Measurements from ENCODE around the gene AP3B1.

Gene AP3B1

DNA sequence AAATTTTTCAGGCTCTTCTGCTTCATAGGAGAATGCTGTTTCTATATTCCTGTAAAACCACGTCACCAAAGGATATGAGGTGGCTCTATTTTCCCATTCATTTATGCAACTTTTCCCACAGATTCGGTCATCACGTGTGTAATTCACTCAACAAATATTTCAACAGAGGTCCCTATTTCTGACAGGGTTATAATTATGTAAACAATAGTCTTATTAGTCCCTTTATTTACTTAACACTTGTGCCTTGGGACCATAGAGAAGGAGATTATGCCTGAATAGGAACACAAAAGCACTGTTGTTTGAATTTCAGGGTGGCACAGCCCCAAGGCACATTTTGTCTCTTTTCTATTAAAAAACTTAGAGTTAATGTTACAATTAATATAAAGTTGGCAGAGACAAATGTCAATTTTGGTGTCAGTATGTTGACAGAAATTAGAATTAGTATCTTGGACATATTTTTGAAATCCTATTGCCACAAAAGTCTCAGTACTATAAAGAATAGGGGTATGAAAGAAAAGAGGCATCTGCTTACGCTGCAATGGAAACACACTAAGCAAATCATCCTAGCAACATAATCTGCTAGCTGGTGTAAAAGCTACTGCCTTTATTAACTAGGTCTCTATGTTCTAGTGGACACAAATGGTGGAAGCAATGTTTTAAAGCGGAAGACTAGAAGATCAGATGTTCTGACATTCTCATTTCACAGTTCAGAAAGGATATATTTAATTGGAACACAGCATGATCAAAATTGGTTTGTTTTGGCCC is 289.3 kb downstream of the AP3B1 start:
- DNase-seq (ENCODE audit: low read depth, low spot score) = peak; percentile 45

DNA sequence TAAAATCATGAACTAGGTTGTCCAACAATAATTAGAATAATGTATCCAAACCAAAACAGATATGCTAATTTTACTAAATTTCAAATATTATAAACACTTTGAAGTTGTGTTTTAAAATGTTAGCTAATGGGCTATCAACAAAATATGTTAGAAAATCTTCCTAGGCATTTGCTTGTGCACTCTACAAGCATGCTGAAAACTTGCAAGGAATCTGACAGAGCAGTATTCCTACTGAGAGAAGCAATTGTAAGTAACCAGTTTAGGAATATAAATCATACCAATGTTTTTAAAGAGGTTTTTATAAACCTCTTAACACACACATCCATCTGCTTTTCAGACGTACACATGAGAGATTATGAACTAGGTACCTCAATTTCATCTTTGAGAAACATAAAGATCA is 289.9 kb downstream of the AP3B1 start:
- DNase-seq (ENCODE audit: low read depth, low spot score) = no peak

DNA sequence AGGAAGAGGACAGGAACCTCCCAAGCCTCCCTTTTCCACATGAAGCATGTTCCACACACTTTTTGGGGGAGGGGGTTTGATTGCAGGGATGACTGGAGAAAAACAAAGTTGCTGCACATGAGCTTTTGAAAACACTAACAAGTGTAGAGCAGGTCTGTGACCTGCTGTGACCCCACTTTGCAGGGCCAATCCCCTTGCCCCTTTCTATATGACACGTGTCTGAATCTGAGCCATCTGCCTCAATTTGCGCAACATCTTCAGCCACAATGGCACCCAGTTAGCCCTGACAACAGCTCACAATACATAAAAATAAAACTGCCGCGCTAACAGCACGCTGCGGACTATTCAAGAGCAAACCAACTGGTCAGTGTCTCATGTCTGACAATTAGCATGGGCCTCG is 290.6 kb downstream of the AP3B1 start:
- DNase-seq (ENCODE audit: low read depth, low spot score) = no peak

DNA sequence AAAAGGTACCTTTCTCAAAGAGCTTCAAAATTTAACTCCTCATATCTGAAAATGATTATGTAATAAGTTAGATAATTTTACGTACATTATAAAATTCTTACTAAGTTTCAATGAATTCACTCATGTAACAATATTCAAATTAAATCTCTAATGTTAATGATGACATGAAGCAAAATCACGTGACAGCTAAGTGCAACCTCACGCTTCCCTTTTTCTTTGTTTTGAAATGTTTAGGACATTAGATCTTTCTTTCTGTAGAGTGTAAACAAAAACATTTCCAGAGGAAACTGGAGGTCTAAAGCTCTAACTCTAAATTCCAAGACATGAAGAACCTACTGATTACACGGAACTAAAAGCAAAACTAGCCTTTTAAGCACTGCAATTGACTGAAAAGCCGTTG is 291.0 kb downstream of the AP3B1 start:
- DNase-seq (ENCODE audit: low read depth, low spot score) = no peak

DNA sequence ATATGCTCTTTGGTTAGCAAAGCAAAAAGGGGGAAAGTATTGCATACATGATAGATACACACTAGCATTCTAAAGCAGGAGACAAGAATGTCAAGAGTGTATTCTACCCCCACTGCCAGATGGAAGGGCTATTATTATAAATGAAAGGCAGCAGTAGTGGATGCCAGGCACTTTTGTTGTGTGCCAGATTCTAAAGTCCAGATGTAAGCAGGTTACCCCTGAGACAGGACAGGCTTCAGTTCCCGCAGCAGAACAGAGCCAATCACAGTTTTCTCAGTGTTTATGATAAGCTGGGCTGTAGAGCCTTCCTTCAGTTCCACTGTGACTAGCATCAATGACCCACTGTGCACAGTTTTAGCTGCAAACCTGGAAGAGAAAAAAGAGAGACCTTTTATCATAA is 291.8 kb downstream of the AP3B1 start:
- DNase-seq (ENCODE audit: low read depth, low spot score) = no peak

DNA sequence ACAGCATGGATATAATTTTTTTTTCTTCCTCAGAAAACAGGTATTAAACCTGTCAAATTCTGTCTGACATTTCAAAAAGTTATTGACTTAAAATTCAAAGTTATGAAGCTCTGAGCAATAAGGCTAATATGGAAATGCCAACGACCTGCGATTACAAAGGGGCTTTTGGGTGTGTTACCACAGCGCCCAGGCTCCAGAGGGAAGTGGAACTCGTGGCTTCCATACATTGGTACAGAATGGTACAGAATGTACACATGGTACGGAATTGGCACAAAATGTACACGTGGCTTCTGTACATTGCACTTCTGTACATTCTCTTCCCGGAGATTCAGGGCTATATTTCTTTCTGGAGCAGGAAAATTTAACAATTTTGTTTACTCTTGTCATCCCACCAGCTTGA is 293.3 kb downstream of the AP3B1 start:
- no peak for DNase-seq (ENCODE audit: low read depth, low spot score)

DNA sequence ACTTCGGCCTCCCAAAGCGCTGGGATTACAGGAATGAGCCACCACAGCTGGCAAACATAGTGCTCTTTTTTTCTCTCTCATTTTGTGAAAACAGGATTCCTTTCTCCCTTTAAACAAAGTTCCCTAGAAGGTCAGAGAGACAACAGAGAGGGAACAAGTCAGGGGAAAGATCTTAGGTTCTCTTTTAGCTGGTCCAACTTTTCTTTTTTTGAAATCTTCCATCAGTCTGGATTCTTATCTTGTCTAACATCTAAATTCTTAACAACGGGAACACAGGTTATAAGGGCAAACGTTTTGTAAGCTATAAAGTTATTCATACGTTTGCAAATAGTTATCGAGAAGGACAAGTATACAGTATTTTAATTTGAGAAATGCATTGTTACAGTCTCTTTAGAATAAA is 294.3 kb downstream of the AP3B1 start:
- no peak for DNase-seq (ENCODE audit: low read depth, low spot score)

DNA sequence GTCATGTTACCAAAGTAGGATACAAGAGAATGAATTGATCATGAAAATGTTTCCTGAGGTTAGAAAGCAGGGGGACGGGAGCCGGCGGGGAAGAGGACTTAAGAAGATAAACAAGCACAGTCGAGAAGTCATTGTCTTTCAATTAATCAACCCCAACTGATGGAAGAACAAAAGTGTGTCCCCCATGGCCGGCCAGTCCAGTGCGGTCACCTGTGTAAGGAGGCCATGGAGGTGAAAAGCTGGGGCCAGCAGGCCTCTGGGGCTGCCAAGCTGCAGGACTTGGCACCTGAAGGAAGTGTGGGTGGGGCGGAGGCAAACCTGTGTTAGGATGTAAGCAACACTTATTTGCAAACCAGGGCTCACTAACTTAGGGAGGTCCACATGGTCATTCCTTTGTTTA is 295.1 kb downstream of the AP3B1 start:
- no peak for DNase-seq (ENCODE audit: low read depth, low spot score)

DNA sequence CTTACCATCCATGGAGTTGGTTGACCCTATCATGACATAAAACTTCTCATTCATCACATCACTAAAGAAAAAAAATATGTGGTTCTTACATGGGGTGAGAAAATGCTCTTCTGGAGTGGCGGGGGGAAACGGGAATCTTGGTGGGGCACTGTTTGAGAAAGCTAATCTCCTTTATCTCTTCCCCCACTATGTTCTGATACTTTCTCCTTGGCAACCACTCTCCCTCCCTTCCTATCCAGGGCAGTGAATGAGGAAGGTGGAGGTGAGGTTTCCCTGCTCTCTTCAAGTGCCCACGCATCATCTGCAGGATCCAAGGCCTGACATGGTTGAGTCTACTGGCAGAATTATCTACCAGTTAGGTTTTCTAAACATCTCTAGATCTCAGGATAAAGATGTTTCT is 297.6 kb downstream of the AP3B1 start:
- no peak for DNase-seq (ENCODE audit: low read depth, low spot score)

DNA sequence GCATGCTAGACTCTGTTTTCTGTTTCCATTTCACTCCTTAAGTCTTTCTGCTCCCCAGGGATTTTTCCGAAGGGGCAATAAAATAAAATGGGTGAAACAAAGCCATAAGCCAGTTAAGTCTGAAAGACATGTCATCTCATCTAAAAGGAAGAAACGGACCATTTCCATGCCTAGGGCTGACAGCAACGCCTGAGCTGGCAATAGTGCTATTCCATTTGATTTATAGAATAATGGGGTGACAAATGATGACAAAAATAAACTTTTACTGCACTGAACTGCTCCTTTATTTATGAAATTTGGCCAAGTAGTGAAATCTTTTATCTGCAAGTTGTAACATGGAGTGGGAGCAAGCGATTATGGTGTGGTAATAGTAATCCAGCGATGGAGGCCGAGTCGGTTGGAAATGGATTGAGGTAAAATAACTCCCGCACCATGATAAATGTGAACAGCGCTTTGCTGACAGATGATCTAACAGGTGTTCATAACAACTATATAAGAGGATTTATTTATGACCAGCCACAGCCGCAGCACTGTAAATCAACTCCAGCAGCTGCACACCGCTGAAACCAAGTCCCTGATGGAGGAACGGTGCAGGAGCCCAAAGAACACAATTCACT is 298.6 kb downstream of the AP3B1 start:
- DNase-seq (ENCODE audit: low read depth, low spot score) = no peak

DNA sequence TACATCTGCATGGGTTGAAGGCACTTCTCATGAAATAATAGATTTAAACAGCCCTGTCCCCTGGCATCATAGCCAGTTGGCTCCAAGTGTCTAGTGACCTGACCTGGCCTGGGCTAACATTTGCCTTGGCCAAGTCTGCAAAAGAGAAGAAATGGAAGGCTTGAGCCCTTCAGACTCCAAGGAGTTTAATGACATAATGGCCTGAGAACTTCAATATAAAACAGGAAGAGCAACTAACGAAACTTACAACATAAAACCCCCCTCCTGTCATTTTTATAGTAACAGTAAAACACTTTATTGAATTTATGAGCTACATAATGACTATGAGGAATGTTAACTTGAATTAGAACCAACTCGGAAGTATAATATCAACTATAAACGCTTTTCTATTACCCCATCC is 299.6 kb downstream of the AP3B1 start:
- no peak for DNase-seq (ENCODE audit: low read depth, low spot score)

DNA sequence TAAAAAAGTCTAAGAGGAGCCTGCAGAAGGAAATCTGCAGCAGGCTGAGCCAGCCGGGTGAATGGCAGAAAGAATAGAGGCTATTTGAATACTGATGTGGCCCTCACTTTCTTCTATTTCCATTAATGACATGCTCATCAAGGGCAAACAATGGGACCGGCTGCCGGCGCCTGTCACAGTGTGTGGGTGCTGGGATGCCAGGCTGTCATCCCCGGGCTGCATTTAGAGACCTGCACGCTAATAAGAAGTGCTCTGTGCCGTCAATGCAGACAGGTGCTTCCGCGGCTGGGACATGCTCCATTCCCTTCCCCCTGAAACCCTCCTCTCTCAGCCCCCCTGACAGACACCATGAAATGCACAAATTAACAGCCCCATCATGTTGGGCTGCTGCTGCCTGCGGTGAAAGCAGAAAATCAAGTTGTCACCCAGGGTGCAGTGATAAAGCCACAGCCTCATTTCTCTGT is 300.6 kb downstream of the AP3B1 start:
- DNase-seq (ENCODE audit: low read depth, low spot score) = no peak

DNA sequence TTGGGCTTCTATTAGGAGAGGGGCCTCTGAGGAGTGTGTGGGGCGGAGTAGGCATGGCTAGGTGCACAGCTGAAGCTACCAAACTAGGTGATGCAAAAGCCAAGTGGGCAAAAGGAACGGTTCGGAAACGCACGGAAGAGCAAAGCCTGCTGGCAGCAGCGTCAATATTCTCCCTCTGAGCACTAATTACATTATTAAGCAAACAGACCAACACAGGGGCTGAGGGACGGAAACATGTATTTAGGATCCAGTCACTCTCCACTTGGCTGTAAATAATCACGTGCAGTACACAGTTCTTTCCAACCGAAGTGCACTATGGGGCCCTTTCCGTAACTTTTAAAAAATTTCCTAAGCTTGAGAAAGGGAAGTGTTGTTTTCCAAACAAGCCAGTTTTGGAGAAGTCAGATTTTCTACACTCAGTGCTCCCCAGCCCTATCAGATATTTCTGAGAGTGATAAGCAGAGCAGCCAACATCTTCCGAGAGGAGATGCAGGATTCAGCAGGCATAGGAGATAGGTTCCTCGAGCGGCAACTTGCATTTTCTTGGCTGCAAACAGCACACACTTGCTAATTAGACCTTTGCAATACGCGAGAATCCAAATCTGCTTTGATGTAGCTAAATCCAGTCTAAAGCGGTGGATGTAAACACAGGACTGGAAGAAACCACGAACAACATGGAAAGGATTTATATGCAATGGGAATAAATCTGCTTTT is 301.2 kb downstream of the AP3B1 start:
- DNase-seq (ENCODE audit: low read depth, low spot score) = no peak

DNA sequence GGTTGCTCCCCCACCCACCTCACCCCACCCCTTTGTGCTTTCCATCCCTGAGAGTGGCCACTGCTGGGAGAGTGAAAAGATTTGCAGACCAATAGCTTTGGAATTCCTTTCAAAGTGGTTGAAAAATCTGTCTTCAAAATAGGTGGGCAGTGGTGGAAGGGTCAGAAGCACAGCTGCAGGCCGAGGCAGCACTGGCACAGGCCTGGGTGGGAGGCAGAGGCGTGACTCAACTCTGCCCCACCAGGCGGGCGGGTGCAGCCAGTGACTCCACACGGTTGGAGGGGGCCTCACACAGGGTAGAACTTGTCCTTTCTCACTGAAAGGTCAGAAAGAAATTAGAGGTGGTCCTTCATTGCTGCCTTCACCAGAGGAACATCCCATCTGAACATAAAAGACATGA is 303.4 kb downstream of the AP3B1 start:
- no peak for DNase-seq (ENCODE audit: low read depth, low spot score)

DNA sequence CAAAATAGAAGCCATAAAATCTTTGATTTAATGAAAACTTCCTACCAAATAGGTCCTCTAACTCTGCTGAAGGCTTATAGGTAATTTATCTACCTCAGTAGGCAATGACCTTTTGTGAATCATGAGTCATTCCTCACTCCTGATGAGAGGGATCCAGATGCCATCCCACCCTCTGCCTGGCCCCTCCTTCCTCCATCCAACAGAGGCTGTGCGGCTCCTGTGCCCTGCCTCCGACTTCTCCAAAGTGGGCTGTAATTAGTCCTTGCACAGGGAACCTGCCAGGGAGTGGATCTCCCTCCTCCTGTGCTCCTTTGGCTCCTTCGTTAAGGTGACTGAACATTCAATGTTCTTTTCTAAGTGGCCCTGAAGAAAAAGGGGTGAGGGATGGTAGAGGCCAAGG is 304.5 kb downstream of the AP3B1 start:
- no peak for DNase-seq (ENCODE audit: low read depth, low spot score)

DNA sequence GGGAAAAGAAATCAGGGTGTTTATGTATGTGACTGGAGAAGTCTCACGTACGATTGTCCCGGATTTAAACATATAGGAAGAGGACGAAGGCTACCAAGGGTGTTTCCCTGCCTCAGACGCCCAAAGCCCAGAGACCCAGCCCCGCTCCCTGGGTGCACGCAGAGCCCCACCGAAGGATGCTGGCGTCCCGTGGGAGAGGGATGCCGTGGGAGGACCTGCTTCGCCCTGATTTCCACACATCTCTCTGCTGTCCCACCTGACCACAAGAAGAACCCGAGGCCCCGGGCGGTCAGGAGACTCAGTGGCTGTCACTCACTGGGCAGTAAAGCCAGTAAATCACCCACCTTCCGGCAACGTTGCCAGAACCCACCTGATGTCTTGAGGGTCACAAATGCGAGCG is 306.5 kb downstream of the AP3B1 start:
- no peak for DNase-seq (ENCODE audit: low read depth, low spot score)

DNA sequence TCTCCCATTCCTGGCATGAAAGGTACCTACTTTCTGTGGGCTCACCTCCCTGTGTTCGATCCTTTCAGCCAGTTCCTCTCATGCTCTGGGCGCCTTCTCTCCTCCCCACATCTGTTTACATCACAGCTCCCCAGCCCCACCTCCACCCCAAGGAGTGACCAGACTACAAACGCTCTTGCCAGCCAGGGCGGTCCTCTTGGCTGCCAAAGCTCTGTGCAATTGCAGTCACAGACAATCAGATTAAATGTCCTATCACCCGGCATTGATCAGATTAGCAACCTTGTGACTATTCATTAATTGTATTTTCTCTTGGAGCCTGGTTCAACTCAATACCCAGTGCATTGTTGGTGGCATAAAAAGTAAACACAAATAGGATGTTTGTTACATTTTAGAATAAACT is 307.2 kb downstream of the AP3B1 start:
- DNase-seq (ENCODE audit: low read depth, low spot score) = no peak

DNA sequence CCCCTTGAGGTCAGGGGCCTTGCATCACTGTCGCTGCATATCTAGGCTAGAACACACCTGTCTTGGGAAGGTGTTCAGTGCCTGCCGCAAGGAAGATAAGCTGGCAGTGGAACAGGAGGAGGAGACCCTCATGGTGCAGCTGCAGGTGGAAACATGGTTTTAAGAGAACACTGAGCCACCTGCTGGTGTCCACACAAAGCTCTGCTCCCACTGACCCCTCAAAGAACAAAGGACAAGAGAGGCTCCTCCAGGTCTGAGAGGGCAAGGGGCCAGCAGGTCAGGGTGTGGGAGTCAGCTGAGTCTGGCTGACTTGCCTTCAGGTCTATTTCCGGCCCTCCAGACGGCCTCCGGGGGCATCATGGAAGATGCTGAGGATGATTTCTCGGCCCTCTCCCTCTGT is 308.2 kb downstream of the AP3B1 start:
- no peak for DNase-seq (ENCODE audit: low read depth, low spot score)

DNA sequence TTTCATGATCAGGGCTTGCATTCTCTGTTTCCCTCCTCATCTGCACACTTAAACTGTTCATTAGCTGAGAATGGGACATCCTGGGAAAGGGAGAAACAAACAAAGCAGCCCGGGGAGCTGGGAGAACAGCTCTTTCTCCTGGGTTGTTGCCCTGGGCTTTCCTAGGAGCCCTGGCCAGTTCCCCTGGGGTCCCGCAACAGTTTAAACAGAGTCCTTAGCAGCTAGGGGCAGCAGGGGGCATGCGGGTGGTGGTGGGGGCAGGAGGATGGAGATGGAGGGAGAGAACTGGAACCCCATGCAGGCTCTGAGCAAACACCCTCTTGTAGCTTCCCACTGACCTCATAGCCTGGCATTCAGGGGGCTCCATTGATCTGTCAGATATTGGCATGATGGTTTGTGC is 309.3 kb downstream of the AP3B1 start:
- no peak for DNase-seq (ENCODE audit: low read depth, low spot score)

DNA sequence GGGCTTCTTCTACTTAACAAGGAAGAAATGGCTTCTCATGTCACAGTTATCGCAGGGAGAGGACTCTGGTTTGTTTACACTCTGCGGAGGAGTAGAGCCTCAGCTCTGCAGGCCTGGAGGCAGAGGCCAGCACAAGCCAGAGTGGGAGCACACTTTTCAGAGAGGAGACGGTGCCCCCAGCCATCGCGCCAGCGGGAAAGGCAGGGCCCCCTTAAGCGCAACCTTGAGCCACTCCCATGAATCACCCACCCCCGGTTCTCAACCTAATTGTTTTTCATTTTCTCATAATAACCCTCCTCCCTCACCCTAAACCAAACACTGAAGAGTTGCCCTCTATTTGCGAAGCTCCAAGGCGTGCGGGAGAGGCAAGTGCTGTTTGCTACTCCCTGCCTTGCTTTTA is 309.9 kb downstream of the AP3B1 start:
- DNase-seq (ENCODE audit: low read depth, low spot score) = no peak

DNA sequence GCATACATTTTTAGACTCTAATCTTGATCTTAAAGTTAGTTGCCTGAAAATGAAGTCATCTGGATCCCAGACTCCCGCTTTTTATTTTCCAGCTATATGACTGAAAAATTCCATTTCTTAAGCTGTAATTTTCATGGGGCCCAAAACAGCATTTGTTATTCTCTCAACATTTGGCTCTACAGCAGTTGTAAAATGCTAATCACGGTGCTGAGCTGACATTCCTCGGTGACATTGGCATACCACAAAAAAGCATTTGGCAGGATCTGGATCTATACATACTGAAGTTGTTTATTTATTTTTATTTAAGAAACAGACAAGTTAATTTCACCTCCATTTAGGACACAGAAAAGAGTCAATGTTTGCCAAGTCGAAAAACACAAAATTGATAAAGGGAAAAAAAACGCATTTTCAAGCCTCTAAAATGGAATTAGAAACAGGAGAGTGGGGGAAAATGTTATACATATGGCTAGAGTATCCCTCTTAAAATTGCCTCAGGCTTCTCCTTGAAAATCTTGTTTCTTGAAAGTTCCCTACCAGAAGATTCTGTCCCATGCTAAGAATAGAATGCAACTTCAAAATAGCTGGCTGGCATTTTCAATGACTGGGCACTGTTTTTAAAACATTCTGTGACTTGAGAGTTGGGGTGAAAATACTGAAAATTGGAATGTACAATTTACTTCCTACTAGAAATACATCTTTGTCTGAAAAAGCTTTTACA is 310.9 kb downstream of the AP3B1 start:
- no peak for DNase-seq (ENCODE audit: low read depth, low spot score)

DNA sequence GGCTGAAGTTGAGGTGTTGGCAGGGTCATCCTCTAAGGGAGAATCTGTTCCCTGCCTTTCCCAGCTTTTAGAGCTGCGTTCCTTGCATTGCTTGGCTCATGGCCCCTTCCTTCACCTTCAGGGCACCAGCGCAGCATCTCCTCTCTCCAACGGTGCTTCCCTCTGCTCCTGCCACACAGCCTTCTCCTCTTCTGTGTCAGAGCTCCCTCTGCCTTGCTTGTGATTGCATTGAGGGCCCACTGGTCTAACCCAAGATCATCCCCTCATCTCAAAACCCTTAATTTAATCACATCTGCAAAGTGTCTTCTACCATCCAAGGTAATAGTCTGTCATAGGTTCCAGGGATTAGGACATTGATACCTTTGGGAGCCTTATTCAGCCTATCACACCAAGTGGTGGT is 312.7 kb downstream of the AP3B1 start:
- no peak for DNase-seq (ENCODE audit: low read depth, low spot score)
